HCT116 (cell line): ENCODE data around the gene UPF1. TPM values are rescaled to one million over a fixed set of nuclear protein-coding genes. Genes with fewer than 3 reads are reported as not detected.

Experiments
- ATAC-seq: fragments of 200-7000 bp; cut with Tn5 transposase; 2 replicates; pipeline ENCODE4 v1.9.1; 2020; ENCODE audit warnings: mild to moderate bottlenecking, moderate library complexity
- BruUV-seq: library from RNA; stranded (reverse); fragments of 400-500 nt; replicated peaks from 2 replicates; lab custom pipeline; 2021; lab: Mats Ljungman, UMichigan
- CTCF ChIA-PET: fragments of 300-600 bp; sonication (Branson Sonifier 250); formaldehyde crosslinking; loops from one replicate; lab custom pipeline; 2021; ENCODE audit warnings: antibody characterized with exemption; lab: Charles Lee
- POLR2A ChIA-PET: fragments of 300-600, 350-600 bp; sonication (Branson Sonifier 250); formaldehyde crosslinking; loops from one replicate; lab custom pipeline; 2021; ENCODE audit warnings: antibody characterized with exemption; lab: Charles Lee
- RAD21 ChIA-PET, 2 experiments: fragments of 300-600 bp; sonication (Branson Sonifier 250); formaldehyde crosslinking; loops; one replicate each; lab custom pipeline; 2023; ENCODE audit warnings: low total read pairs in 2 of 2; ENCODE audit not compliant: uncharacterized antibody in 2 of 2, unreplicated experiment in 2 of 2, low non-redundant PET in 1 of 2; lab: Charles Lee
- DNase-seq: peaks from one replicate; pipeline ENCODE4 v3.0.0-alpha.2; 2010; ENCODE audit warnings: low read depth, low spot score
- H2AFZ ChIP-seq: fragments of 200-600 bp; shearing (Covaris generic), sonication (generic); 2 replicates; pipeline ENCODE4 v1.6.1; 2017; ENCODE audit warnings: low read depth, mixed run types, mixed read lengths, antibody characterized with exemption, low read length; ENCODE audit not compliant: poor library complexity, severe bottlenecking
- H3K27ac ChIP-seq: 2 replicates; pipeline ENCODE4 v1.5.1; 2012; ENCODE audit warnings: low read depth, low read length
- H3K27me3 ChIP-seq: fragments of 200-600 bp; sonication (generic); 2 replicates; pipeline ENCODE4 v1.6.1; 2016; ENCODE audit warnings: mixed run types, low read length, mixed read lengths; ENCODE audit not compliant: insufficient read depth
- H3K36me3 ChIP-seq, 2 experiments: fragments of 200-500 bp in 1 of 2; fragments of 200-600 bp in 1 of 2; sonication (Bioruptor generic) in 1 of 2; sonication (generic) in 1 of 2; 2 replicates each; pipeline versions ENCODE4 v1.5.1 to v1.6.1; 2014 to 2016; ENCODE audit warnings: low read length in 2 of 2, inconsistent platforms in 1 of 2, mixed read lengths in 1 of 2, mixed run types in 1 of 2; ENCODE audit not compliant: insufficient read depth in 2 of 2, control insufficient read depth in 1 of 2
- H3K4me1 ChIP-seq, 2 experiments: fragments of 200-600 bp in 1 of 2; sonication (generic) in 1 of 2; 2 replicates each; pipeline versions ENCODE4 v1.5.1 to v1.6.1; 2012 to 2017; ENCODE audit warnings: low read length in 2 of 2, inconsistent platforms in 1 of 2, mild to moderate bottlenecking in 1 of 2, mixed read lengths in 1 of 2, mixed run types in 1 of 2, moderate library complexity in 1 of 2; ENCODE audit not compliant: insufficient read depth in 2 of 2, control insufficient read depth in 1 of 2
- H3K4me2 ChIP-seq: fragments of 200-600 bp; sonication (generic); 2 replicates; pipeline ENCODE4 v1.6.1; 2017; ENCODE audit warnings: mixed run types, low read length, mixed read lengths
- H3K4me3 ChIP-seq, 2 experiments: fragments of 200-600 bp in 1 of 2; sonication (generic) in 1 of 2; replicated peaks in 1 of 2; 2 replicates each; pipeline ENCODE4 v1.5.1; 2011 to 2016; ENCODE audit warnings: low read length in 2 of 2, control low read depth in 1 of 2, low read depth in 1 of 2, mild to moderate bottlenecking in 1 of 2, mixed read lengths in 1 of 2, mixed run types in 1 of 2
- H3K79me2 ChIP-seq: fragments of 200-600 bp; sonication (generic); 2 replicates; pipeline ENCODE4 v1.6.1; 2017; ENCODE audit warnings: mild to moderate bottlenecking, mixed run types, low read length, moderate library complexity, mixed read lengths; ENCODE audit not compliant: insufficient read depth
- H3K9ac ChIP-seq: fragments of 200-600 bp; sonication (generic); 2 replicates; pipeline ENCODE4 v1.6.1; 2016; ENCODE audit warnings: low read length, mixed read lengths
- H3K9me2 ChIP-seq: fragments of 200-600 bp; sonication (generic), shearing (Covaris generic); 2 replicates; pipeline ENCODE4 v1.6.1; 2017; ENCODE audit warnings: mixed run types, mild to moderate bottlenecking, moderate library complexity; ENCODE audit not compliant: insufficient read depth
- H3K9me3 ChIP-seq, 2 experiments: fragments of 200-500 bp in 1 of 2; fragments of 200-600 bp in 1 of 2; sonication (Bioruptor generic) in 1 of 2; sonication (generic) in 1 of 2; 2 replicates each; pipeline ENCODE4 v1.6.1; 2014 to 2017; ENCODE audit warnings: low read length in 2 of 2, mixed read lengths in 2 of 2, inconsistent platforms in 1 of 2, low read depth in 1 of 2, mild to moderate bottlenecking in 1 of 2, mixed run types in 1 of 2, moderate library complexity in 1 of 2; ENCODE audit not compliant: control insufficient read depth in 1 of 2, insufficient read depth in 1 of 2
- H4K20me1 ChIP-seq: fragments of 200-600 bp; sonication (generic), shearing (Covaris generic); 2 replicates; pipeline ENCODE4 v1.6.1; 2017; ENCODE audit warnings: mixed run types, mild to moderate bottlenecking, moderate library complexity; ENCODE audit not compliant: insufficient read depth
- CBX3 ChIP-seq: IDR thresholded peaks from 2 replicates; pipeline ENCODE4 v1.6.1; 2012; ENCODE audit warnings: low read depth
- CEBPB ChIP-seq: IDR thresholded peaks from 2 replicates; pipeline ENCODE4 v1.6.1; 2012; ENCODE audit warnings: low read depth
- ELF1 ChIP-seq: IDR thresholded peaks from 2 replicates; pipeline ENCODE4 v1.6.1; 2012; ENCODE audit warnings: low read depth, borderline replicate concordance
- EZH2 ChIP-seq: fragments of 200-600 bp; sonication (generic); IDR thresholded peaks from 2 replicates; pipeline ENCODE4 v1.6.1; 2017; ENCODE audit warnings: antibody characterized with exemption, mixed run types
- FOSL1 ChIP-seq: IDR thresholded peaks from 2 replicates; pipeline ENCODE4 v1.6.1; 2012; ENCODE audit warnings: low read depth
- JUND ChIP-seq: IDR thresholded peaks from 2 replicates; pipeline ENCODE4 v1.6.1; 2012
- POLR2A ChIP-seq: IDR thresholded peaks from 2 replicates; pipeline ENCODE4 v1.7.0; 2011; ENCODE audit warnings: borderline replicate concordance; ENCODE audit not compliant: insufficient read depth, insufficient read length; ENCODE audit errors: extremely low read depth
- POLR2AphosphoS5 ChIP-seq: IDR thresholded peaks from 2 replicates; pipeline ENCODE4 v1.6.1; 2011; ENCODE audit warnings: mild to moderate bottlenecking, low read depth, low read length, moderate library complexity
- SIN3A ChIP-seq: IDR thresholded peaks from 2 replicates; pipeline ENCODE4 v1.6.1; 2012; ENCODE audit warnings: low read depth
- SP1 ChIP-seq: IDR thresholded peaks from 2 replicates; pipeline ENCODE4 v1.6.1; 2012; ENCODE audit warnings: low read depth
- SRF ChIP-seq: IDR thresholded peaks from 2 replicates; pipeline ENCODE4 v1.6.1; 2012; ENCODE audit warnings: low read depth
- TCF7L2 ChIP-seq: IDR thresholded peaks from 2 replicates; pipeline ENCODE4 v1.7.0; 2011; ENCODE audit warnings: borderline replicate concordance, inconsistent platforms; ENCODE audit not compliant: insufficient read depth, insufficient read length; ENCODE audit errors: extremely low read depth
- YY1 ChIP-seq: IDR thresholded peaks from 2 replicates; pipeline ENCODE4 v1.6.1; 2011; ENCODE audit warnings: low read length, low read depth, moderate library complexity, mild to moderate bottlenecking; ENCODE audit not compliant: insufficient replicate concordance; ENCODE audit errors: extremely low read depth
- ZFX ChIP-seq: fragments of 450-650 bp; IDR thresholded peaks from 2 replicates; pipeline ENCODE4 v1.6.1; 2017
- ZNF274 ChIP-seq: fragments of 200-500 bp; sonication (Bioruptor generic); IDR thresholded peaks from 2 replicates; pipeline ENCODE4 v1.6.1; 2014; ENCODE audit warnings: mild to moderate bottlenecking, low read depth, low read length, inconsistent platforms
- intact Hi-C: fragments of 100-400 bp; cut with micrococcal nuclease; formaldehyde crosslinking; loops from 2 replicates; pipeline ENCODE4 v1.10.0; 2022
- total RNA-seq: library from RNA; stranded (reverse); gene quantifications from one replicate; pipeline ENCODE4 v1.2.1, GENCODE V29; 2021; ENCODE audit not compliant: unreplicated experiment
- TF ChIP-seq, protein P1 (sequence below), 3 experiments: fragments of 200-600 bp in 1 of 3; sonication (generic) in 1 of 3; IDR thresholded peaks in 2 of 3; conservative IDR thresholded peaks in 1 of 3; 2 replicates each; pipeline ENCODE4 v1.5.1; 2012 to 2017; ENCODE audit warnings: low read depth in 2 of 3, low read length in 2 of 3, antibody characterized with exemption in 1 of 3, borderline replicate concordance in 1 of 3, control low read depth in 1 of 3, mild to moderate bottlenecking in 1 of 3, mixed read lengths in 1 of 3, mixed run types in 1 of 3, moderate library complexity in 1 of 3; ENCODE audit not compliant: insufficient read depth in 1 of 3
- TF ChIP-seq, protein P2 (sequence below): IDR thresholded peaks from 2 replicates; pipeline ENCODE4 v1.6.1; 2011; ENCODE audit warnings: mild to moderate bottlenecking, low read length, moderate library complexity; ENCODE audit not compliant: insufficient replicate concordance; ENCODE audit errors: extremely low read depth
- TF ChIP-seq, protein P3 (sequence below): IDR thresholded peaks from 2 replicates; pipeline ENCODE4 v1.6.1; 2012
- TF ChIP-seq, protein P4 (sequence below): IDR thresholded peaks from 2 replicates; pipeline ENCODE4 v1.6.1; 2012; ENCODE audit warnings: low read depth
- TF ChIP-seq, protein P5 (sequence below): IDR thresholded peaks from 2 replicates; pipeline ENCODE4 v1.6.1; 2012

Gene UPF1
- total RNA-seq, 1 experiment from 2014 or later: 78.5 TPM

DNA sequence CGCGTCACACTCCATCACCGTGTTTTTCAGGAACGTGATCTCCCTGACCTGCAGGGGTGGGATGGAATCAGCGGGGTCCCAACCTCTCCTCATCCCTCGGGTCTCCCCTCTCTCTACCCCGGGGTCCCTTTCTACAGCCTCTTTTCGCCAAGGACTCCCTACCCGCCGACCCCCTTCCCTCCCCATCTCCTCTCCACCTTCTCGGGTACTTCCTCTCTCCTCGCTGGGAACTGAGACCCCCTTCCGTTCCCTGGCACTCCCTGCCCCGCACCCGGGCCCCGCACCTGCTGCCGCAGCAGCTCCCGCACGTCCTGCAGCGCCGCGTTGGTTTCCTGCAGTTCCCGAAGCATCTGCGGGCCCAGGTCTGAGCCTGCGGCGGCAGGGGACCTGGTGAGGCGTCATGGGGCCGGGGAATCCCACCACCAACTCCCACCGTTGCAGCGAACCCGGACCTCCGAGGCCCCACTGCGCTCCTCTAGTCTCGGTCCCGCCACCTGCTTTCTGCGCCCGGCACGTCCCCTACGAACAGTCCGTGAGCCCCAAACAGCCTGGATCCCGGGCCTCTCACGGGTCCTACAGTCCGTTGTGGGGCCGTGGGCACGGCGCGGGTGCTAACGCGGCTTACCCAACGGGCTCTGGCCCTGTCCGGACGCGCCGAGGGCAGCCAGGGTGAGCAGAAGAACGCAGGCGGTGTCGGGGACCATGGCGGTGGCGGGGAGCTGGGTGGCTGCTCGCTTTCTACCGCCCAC lies 41.0 kb upstream of the UPF1 start, which contains the start of gene COMP:
TSS of gene COMP (minus strand) at position 740 of the 749 bp plus-strand sequence. CDS start at position 704, 36 bp downstream.
- no peak within 1 kb of the TSS for H3K4me3 ChIP-seq
- no peak within 1 kb of the TSS for H3K9ac ChIP-seq
- H3K36me3 ChIP-seq: no peaks in the 10 kb centered on the region
- no peaks in the 10 kb centered on the region for H3K9me2 ChIP-seq
- H2AFZ ChIP-seq: no peak within 1 kb of the TSS
- peaks cover 2 to 5% of the 10 kb centered on the region in 2 experiments; a peak in 1 of 4 replicates for H3K4me1 ChIP-seq
- no peaks in the 10 kb centered on the region for H3K9me3 ChIP-seq
- TF ChIP-seq ELF1: no peak
- TF ChIP-seq JUND: no peak
- TF ChIP-seq, protein P1, sequence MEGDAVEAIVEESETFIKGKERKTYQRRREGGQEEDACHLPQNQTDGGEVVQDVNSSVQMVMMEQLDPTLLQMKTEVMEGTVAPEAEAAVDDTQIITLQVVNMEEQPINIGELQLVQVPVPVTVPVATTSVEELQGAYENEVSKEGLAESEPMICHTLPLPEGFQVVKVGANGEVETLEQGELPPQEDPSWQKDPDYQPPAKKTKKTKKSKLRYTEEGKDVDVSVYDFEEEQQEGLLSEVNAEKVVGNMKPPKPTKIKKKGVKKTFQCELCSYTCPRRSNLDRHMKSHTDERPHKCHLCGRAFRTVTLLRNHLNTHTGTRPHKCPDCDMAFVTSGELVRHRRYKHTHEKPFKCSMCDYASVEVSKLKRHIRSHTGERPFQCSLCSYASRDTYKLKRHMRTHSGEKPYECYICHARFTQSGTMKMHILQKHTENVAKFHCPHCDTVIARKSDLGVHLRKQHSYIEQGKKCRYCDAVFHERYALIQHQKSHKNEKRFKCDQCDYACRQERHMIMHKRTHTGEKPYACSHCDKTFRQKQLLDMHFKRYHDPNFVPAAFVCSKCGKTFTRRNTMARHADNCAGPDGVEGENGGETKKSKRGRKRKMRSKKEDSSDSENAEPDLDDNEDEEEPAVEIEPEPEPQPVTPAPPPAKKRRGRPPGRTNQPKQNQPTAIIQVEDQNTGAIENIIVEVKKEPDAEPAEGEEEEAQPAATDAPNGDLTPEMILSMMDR (IDR thresholded peaks at IDR 0.05 in 2 of 3, conservative IDR thresholded peaks at IDR 0.05 in 1 of 3; ENCODE audit: borderline replicate concordance in 1 of 3, insufficient read depth in 1 of 3, low read depth in 2 of 3, low read length in 2 of 3): no peak
- TF ChIP-seq TCF7L2: no peak
- no peak for TF ChIP-seq FOSL1
- TF ChIP-seq ZFX: no peak
- no peak for TF ChIP-seq SP1
- no peak for TF ChIP-seq POLR2AphosphoS5
- TF ChIP-seq SRF: no peak
- no peak for TF ChIP-seq SIN3A
- TF ChIP-seq, protein P2, sequence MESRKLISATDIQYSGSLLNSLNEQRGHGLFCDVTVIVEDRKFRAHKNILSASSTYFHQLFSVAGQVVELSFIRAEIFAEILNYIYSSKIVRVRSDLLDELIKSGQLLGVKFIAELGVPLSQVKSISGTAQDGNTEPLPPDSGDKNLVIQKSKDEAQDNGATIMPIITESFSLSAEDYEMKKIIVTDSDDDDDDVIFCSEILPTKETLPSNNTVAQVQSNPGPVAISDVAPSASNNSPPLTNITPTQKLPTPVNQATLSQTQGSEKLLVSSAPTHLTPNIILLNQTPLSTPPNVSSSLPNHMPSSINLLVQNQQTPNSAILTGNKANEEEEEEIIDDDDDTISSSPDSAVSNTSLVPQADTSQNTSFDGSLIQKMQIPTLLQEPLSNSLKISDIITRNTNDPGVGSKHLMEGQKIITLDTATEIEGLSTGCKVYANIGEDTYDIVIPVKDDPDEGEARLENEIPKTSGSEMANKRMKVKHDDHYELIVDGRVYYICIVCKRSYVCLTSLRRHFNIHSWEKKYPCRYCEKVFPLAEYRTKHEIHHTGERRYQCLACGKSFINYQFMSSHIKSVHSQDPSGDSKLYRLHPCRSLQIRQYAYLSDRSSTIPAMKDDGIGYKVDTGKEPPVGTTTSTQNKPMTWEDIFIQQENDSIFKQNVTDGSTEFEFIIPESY: no peak
- TF ChIP-seq, protein P3, sequence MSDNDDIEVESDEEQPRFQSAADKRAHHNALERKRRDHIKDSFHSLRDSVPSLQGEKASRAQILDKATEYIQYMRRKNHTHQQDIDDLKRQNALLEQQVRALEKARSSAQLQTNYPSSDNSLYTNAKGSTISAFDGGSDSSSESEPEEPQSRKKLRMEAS: no peak
- no peak for TF ChIP-seq ZNF274
- no peak for TF ChIP-seq POLR2A
- TF ChIP-seq, protein P4, sequence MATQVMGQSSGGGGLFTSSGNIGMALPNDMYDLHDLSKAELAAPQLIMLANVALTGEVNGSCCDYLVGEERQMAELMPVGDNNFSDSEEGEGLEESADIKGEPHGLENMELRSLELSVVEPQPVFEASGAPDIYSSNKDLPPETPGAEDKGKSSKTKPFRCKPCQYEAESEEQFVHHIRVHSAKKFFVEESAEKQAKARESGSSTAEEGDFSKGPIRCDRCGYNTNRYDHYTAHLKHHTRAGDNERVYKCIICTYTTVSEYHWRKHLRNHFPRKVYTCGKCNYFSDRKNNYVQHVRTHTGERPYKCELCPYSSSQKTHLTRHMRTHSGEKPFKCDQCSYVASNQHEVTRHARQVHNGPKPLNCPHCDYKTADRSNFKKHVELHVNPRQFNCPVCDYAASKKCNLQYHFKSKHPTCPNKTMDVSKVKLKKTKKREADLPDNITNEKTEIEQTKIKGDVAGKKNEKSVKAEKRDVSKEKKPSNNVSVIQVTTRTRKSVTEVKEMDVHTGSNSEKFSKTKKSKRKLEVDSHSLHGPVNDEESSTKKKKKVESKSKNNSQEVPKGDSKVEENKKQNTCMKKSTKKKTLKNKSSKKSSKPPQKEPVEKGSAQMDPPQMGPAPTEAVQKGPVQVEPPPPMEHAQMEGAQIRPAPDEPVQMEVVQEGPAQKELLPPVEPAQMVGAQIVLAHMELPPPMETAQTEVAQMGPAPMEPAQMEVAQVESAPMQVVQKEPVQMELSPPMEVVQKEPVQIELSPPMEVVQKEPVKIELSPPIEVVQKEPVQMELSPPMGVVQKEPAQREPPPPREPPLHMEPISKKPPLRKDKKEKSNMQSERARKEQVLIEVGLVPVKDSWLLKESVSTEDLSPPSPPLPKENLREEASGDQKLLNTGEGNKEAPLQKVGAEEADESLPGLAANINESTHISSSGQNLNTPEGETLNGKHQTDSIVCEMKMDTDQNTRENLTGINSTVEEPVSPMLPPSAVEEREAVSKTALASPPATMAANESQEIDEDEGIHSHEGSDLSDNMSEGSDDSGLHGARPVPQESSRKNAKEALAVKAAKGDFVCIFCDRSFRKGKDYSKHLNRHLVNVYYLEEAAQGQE: no peak
- TF ChIP-seq, protein P5, sequence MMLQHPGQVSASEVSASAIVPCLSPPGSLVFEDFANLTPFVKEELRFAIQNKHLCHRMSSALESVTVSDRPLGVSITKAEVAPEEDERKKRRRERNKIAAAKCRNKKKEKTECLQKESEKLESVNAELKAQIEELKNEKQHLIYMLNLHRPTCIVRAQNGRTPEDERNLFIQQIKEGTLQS: no peak
- no peak for TF ChIP-seq EZH2
- no peak for TF ChIP-seq YY1
- TF ChIP-seq CEBPB: no peak
- no peak for TF ChIP-seq CBX3
- H4K20me1 ChIP-seq: no peaks in the 10 kb centered on the region
- no peaks in the 10 kb centered on the region for H3K79me2 ChIP-seq
- BruUV-seq: no TSS peak
- no peaks in the 10 kb centered on the region for H3K27me3 ChIP-seq
- no peak for DNase-seq
- ChIA-PET CTCF (no interaction called here), RAD21 (no interaction called here), POLR2A (no interaction called here)
- intact Hi-C loops: no loop called here
- H3K4me2 ChIP-seq: no peak within 1 kb of the TSS
- H3K27ac ChIP-seq: no peak within 1 kb of the TSS
- ATAC-seq: no peak
